HL-60 (cell line): ENCODE results near the gene KLHDC10.

Experiments
- DNase-seq, 2 experiments: peaks; one replicate each; pipeline ENCODE4 v3.0.0-alpha.2; 2010 to 2020; ENCODE audit warnings: low read depth in 1 of 2, low spot score in 1 of 2
- H3K27ac ChIP-seq: fragments of 250-450 bp; sonication (Bioruptor Pico); replicated peaks from 2 replicates; pipeline ENCODE4 v1.5.1; 2020; ENCODE audit warnings: mild to moderate bottlenecking, moderate library complexity
- H3K27me3 ChIP-seq: fragments of 250-450 bp; sonication (Bioruptor Pico); 2 replicates; pipeline ENCODE4 v1.5.1; 2021; ENCODE audit warnings: mild to moderate bottlenecking, moderate library complexity; ENCODE audit not compliant: insufficient read depth, poor library complexity, severe bottlenecking
- H3K4me3 ChIP-seq: replicated peaks from 2 replicates; pipeline ENCODE4 v1.5.1; 2011; ENCODE audit warnings: mild to moderate bottlenecking, control low read depth, low read length; ENCODE audit not compliant: insufficient read depth
- CTCF ChIP-seq: IDR thresholded peaks from one replicate; pipeline ENCODE4 v1.5.1; 2011; ENCODE audit warnings: low read length, control low read depth, inconsistent platforms; ENCODE audit not compliant: insufficient read depth
- GABPA ChIP-seq: IDR thresholded peaks from 2 replicates; pipeline ENCODE4 v1.6.1; 2012; ENCODE audit warnings: low read depth
- POLR2AphosphoS5 ChIP-seq: IDR thresholded peaks from 2 replicates; pipeline ENCODE4 v1.6.1; 2012; ENCODE audit warnings: low read depth
- REST ChIP-seq: IDR thresholded peaks from 2 replicates; pipeline ENCODE4 v1.6.1; 2012; ENCODE audit warnings: low read depth; ENCODE audit not compliant: insufficient replicate concordance
- SPI1 ChIP-seq: IDR thresholded peaks from 2 replicates; pipeline ENCODE4 v1.6.1; 2012; ENCODE audit warnings: low read depth, mild to moderate bottlenecking, borderline replicate concordance

KLHDC10 gene

GRCh38 chr7:130134106-130134636, 63.8 kb downstream of the KLHDC10 start:
- no peak for TF ChIP-seq POLR2AphosphoS5
- no peak for TF ChIP-seq REST
- Histone ChIP-seq H3K27me3 (no peaks in the 10 kb centered on the region), H3K4me3 (no peak overlapping the region), H3K27ac (no peak overlapping the region)
- no peak for DNase-seq

GRCh38 chr7:130134726-130135125, 64.4 kb downstream of the KLHDC10 start:
- no peaks in the 10 kb centered on the region for H3K27me3 ChIP-seq
- no peak overlapping the region for H3K4me3 ChIP-seq
- DNase-seq: no peak
- no peak for TF ChIP-seq CTCF
- TF ChIP-seq GABPA: no peak
- no peak overlapping the region for H3K27ac ChIP-seq

GRCh38 chr7:130135208-130136205, 65.2 kb downstream of the KLHDC10 start:
- no peak for DNase-seq
- H3K27ac ChIP-seq: no peak overlapping the region
- no peaks in the 10 kb centered on the region for H3K27me3 ChIP-seq
- no peak overlapping the region for H3K4me3 ChIP-seq
- TF ChIP-seq REST (no peak), GABPA (no peak), CTCF (no peak), SPI1 (no peak), POLR2AphosphoS5 (no peak)

GRCh38 chr7:130136579-130137167, 66.3 kb downstream of the KLHDC10 start:
- no peak overlapping the region for H3K27ac ChIP-seq
- DNase-seq: no peak
- no peak overlapping the region for H3K4me3 ChIP-seq
- H3K27me3 ChIP-seq: no peaks in the 10 kb centered on the region
- TF ChIP-seq SPI1 (no peak), CTCF (no peak), REST (no peak), POLR2AphosphoS5 (no peak), GABPA (no peak)
